ENCODE measurements around the gene FURIN. TPM values are rescaled to one million over a fixed set of nuclear protein-coding genes. Genes with fewer than 3 reads are reported as not detected.

Gene FURIN
- total RNA-seq, 1 donor from 2014 or later, result 47.6 TPM

DNA sequence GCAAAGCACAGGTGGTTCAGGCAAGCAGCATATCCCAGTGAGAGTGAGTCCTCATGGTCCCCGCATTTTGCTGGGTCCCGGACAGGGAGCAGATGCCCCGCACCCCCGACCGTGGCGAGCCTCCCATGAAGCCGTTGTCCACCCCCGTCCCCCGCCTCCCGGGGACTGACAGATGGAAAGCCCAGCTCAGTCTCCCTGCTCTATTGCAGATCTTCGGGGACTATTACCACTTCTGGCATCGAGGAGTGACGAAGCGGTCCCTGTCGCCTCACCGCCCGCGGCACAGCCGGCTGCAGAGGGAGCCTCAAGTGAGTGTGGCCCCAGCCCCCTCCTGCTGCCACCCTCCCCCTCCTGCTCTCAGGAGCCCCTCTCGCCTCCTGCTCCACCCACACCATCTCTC is 7.7 kb downstream of the FURIN start:
- Histone ChIP-seq H3K27ac (no peak overlapping the region), H3K4me3 (no peak overlapping the region), H3K36me3 (peaks cover 0 to 54% of the 10 kb centered on the region in 2 donors), H3K9me3 (no peaks in the 10 kb centered on the region), H3K27me3 (no peaks in the 10 kb centered on the region), H3K4me1 (peaks cover 24% of the 10 kb centered on the region)
- TF ChIP-seq POLR2A (IDR thresholded peaks at IDR 0.05) (no peak), POLR2AphosphoS5 (IDR thresholded peaks at IDR 0.05; ENCODE audit: insufficient read depth in 1 of 2, low read depth in 1 of 2) (no peak)
- TF ChIP-seq, protein P1, sequence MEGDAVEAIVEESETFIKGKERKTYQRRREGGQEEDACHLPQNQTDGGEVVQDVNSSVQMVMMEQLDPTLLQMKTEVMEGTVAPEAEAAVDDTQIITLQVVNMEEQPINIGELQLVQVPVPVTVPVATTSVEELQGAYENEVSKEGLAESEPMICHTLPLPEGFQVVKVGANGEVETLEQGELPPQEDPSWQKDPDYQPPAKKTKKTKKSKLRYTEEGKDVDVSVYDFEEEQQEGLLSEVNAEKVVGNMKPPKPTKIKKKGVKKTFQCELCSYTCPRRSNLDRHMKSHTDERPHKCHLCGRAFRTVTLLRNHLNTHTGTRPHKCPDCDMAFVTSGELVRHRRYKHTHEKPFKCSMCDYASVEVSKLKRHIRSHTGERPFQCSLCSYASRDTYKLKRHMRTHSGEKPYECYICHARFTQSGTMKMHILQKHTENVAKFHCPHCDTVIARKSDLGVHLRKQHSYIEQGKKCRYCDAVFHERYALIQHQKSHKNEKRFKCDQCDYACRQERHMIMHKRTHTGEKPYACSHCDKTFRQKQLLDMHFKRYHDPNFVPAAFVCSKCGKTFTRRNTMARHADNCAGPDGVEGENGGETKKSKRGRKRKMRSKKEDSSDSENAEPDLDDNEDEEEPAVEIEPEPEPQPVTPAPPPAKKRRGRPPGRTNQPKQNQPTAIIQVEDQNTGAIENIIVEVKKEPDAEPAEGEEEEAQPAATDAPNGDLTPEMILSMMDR (IDR thresholded peaks at IDR 0.05), result no peak
- DNase-seq (ENCODE audit: extremely low spot score in 2 of 2), result no peak
- intact Hi-C loops (cut with DNase I), result no loop called here

DNA sequence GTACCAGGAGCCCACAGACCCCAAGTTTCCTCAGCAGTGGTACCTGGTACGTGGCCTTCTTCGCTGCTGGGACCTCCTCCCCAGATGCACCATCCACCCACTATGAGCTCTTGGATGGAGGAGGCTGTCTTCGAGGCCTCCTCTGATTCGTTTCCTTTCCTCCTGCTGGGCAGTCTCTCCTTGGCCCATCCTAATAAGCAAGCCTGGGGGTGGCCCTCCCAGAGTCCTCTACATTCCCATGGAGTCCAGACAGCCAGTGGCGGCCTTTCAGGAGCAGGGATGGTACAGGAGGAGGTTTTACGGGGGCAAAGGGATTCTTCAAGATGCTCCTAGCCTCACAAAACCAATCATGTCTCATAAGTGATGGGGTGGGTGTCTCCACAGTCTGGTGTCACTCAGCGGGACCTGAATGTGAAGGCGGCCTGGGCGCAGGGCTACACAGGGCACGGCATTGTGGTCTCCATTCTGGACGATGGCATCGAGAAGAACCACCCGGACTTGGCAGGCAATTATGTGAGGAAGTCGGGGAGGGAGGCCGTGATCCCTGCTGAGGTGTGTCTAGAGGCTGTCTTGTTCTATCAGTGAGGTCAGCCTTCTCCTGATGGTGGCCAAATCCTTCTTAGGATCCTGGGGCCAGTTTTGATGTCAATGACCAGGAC is 8.3 kb downstream of the FURIN start:
- Histone ChIP-seq H3K27me3 (no peaks in the 10 kb centered on the region), H3K9me3 (no peaks in the 10 kb centered on the region), H3K27ac (no peak overlapping the region), H3K4me1 (peaks cover 24% of the 10 kb centered on the region), H3K4me3 (no peak overlapping the region), H3K36me3 (peaks cover 0 to 60% of the 10 kb centered on the region in 2 donors)
- TF ChIP-seq POLR2AphosphoS5 (IDR thresholded peaks at IDR 0.05; ENCODE audit: insufficient read depth in 1 of 2, low read depth in 1 of 2) (no peak), POLR2A (IDR thresholded peaks at IDR 0.05) (no peak)
- TF ChIP-seq, protein P1 (IDR thresholded peaks at IDR 0.05), result no peak
- intact Hi-C loops (cut with DNase I), result no loop called here
- no peak for DNase-seq (ENCODE audit: extremely low spot score in 2 of 2)

DNA sequence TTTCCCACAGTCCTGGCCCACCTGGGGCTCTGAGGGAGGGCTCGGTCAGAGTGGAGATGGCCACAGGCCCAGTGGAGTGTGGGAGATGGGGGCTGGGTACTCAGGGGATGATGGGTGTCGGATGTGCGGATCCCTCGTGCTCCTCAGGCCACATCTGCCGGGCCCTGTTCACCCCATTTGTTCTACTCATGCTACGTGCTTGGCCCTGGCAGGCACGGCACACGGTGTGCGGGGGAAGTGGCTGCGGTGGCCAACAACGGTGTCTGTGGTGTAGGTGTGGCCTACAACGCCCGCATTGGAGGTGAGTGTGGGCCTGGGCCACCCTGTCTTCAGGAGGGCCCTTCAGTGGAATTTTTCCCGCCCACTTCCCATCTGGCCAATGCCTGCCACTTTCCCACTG is 8.9 kb downstream of the FURIN start:
- TF ChIP-seq POLR2AphosphoS5 (IDR thresholded peaks at IDR 0.05; ENCODE audit: insufficient read depth in 1 of 2, low read depth in 1 of 2), result no peak
- no peak for TF ChIP-seq POLR2A (IDR thresholded peaks at IDR 0.05)
- TF ChIP-seq, protein P1 (IDR thresholded peaks at IDR 0.05), result no peak
- no peaks in the 10 kb centered on the region for H3K9me3 ChIP-seq
- intact Hi-C loops (cut with DNase I), result no loop called here
- H3K4me3 ChIP-seq, result no peak overlapping the region
- DNase-seq (ENCODE audit: extremely low spot score in 2 of 2), result no peak
- peaks cover 0 to 65% of the 10 kb centered on the region in 2 donors for H3K36me3 ChIP-seq
- H3K4me1 ChIP-seq, result peaks cover 22% of the 10 kb centered on the region
- H3K27ac ChIP-seq, result no peak overlapping the region
- no peaks in the 10 kb centered on the region for H3K27me3 ChIP-seq

DNA sequence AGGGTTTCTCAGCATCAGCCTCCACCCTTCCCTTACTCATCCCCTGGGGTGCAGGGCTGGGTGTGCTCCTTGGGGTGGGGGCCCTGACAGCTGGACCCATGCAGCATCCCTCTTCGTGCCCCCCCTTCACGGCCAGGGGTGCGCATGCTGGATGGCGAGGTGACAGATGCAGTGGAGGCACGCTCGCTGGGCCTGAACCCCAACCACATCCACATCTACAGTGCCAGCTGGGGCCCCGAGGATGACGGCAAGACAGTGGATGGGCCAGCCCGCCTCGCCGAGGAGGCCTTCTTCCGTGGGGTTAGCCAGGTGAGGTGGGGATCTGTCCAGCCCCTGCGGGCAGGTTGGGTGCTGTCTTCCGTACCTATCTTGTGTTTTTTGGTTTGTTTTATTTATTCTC is 9.6 kb downstream of the FURIN start:
- H3K27me3 ChIP-seq, result no peaks in the 10 kb centered on the region
- TF ChIP-seq, protein P1 (IDR thresholded peaks at IDR 0.05), result no peak
- no peak for TF ChIP-seq POLR2AphosphoS5 (IDR thresholded peaks at IDR 0.05; ENCODE audit: insufficient read depth in 1 of 2, low read depth in 1 of 2)
- TF ChIP-seq POLR2A (IDR thresholded peaks at IDR 0.05), result no peak
- H3K9me3 ChIP-seq, result no peaks in the 10 kb centered on the region
- H3K4me3 ChIP-seq, result no peak overlapping the region
- no peak for DNase-seq (ENCODE audit: extremely low spot score in 2 of 2)
- no peak overlapping the region for H3K27ac ChIP-seq
- intact Hi-C loops (cut with DNase I), result no loop called here
- peaks cover 0 to 65% of the 10 kb centered on the region in 2 donors for H3K36me3 ChIP-seq
- peaks cover 15% of the 10 kb centered on the region for H3K4me1 ChIP-seq

DNA sequence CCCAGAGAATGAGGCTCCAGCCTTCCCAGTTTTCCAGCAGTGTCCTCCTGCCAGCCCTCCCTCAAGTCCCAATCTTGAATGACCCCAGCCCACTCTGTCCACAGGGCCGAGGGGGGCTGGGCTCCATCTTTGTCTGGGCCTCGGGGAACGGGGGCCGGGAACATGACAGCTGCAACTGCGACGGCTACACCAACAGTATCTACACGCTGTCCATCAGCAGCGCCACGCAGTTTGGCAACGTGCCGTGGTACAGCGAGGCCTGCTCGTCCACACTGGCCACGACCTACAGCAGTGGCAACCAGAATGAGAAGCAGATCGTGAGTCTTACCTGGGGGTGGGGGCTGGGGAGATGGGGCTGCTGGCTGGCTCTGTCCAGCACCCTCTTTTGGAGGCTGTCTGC is 10.3 kb downstream of the FURIN start:
- intact Hi-C loops (cut with DNase I), result no loop called here
- no peaks in the 10 kb centered on the region for H3K27me3 ChIP-seq
- H3K4me3 ChIP-seq, result no peak overlapping the region
- no peak for DNase-seq (ENCODE audit: extremely low spot score in 2 of 2)
- peaks cover 14% of the 10 kb centered on the region for H3K4me1 ChIP-seq
- peaks cover 0 to 65% of the 10 kb centered on the region in 2 donors for H3K36me3 ChIP-seq
- TF ChIP-seq POLR2AphosphoS5 (IDR thresholded peaks at IDR 0.05; ENCODE audit: insufficient read depth in 1 of 2, low read depth in 1 of 2) (no peak), POLR2A (IDR thresholded peaks at IDR 0.05) (no peak)
- no peaks in the 10 kb centered on the region for H3K9me3 ChIP-seq
- no peak overlapping the region for H3K27ac ChIP-seq

All from vagina (tissue), 2 donors.